Chondrocyte (in vitro differentiated cells): Measurements from ENCODE around the gene ATP2C1. TPM values are rescaled to one million over a fixed set of nuclear protein-coding genes. Genes with fewer than 3 reads are reported as not detected.

Source experiments
- DNase-seq: peaks from one replicate; pipeline ENCODE4 v3.0.0; 2021; ENCODE audit warnings: mixed read lengths, low spot score
- H3K27ac Mint-ChIP-seq: one replicate; pipeline ENCODE4 v1.8.0; 2021; ENCODE audit warnings: mild to moderate bottlenecking, moderate library complexity, mixed read lengths; ENCODE audit not compliant: unreplicated experiment
- H3K27me3 Mint-ChIP-seq: 2 replicates; pipeline ENCODE4 v1.8.0; 2021; ENCODE audit warnings: low read depth, mixed read lengths
- H3K36me3 Mint-ChIP-seq: 2 replicates; pipeline ENCODE4 v1.8.0; 2021; ENCODE audit warnings: low read depth, mixed read lengths
- H3K4me1 Mint-ChIP-seq: 2 replicates; pipeline ENCODE4 v1.8.0; 2021; ENCODE audit warnings: low read depth, mild to moderate bottlenecking, mixed read lengths
- H3K4me3 Mint-ChIP-seq: one replicate; pipeline ENCODE4 v1.8.0; 2021; ENCODE audit warnings: mild to moderate bottlenecking, moderate library complexity, mixed read lengths; ENCODE audit not compliant: unreplicated experiment
- H3K9me3 Mint-ChIP-seq: 2 replicates; pipeline ENCODE4 v1.8.0; 2021; ENCODE audit warnings: low read depth, mixed read lengths
- CTCF ChIP-seq: fragments of 200-600 bp; sonication (generic); IDR thresholded peaks from 2 replicates; pipeline ENCODE4 v1.5.0; 2021; ENCODE audit warnings: antibody characterized with exemption, mild to moderate bottlenecking, moderate library complexity
- total RNA-seq: library from RNA; stranded (reverse); gene quantifications from 3 replicates; pipeline ENCODE4 v1.2.1, GENCODE V29; 2021

ATP2C1 gene
- total RNA-seq, 1 donor from 2014 or later = 64.3 TPM

GRCh38 chr3:131047582-131047981 is 153.7 kb downstream of the ATP2C1 start:
- Mint-ChIP-seq H3K4me1 (no peaks in the 10 kb centered on the region), H3K4me3 (no peak overlapping the region), H3K36me3 (peaks cover 16% of the 10 kb centered on the region), H3K9me3 (peaks cover 21% of the 10 kb centered on the region), H3K27ac (no peak overlapping the region), H3K27me3 (no peaks in the 10 kb centered on the region)
- DNase-seq = no peak
- TF ChIP-seq CTCF = peak; percentile 14

- H3K4me1 Mint-ChIP-seq = no peaks in the 10 kb centered on the region
- no peak overlapping the region for H3K4me3 Mint-ChIP-seq
- no peaks in the 10 kb centered on the region for H3K27me3 Mint-ChIP-seq
- no peak for TF ChIP-seq CTCF
- peaks cover 14% of the 10 kb centered on the region for H3K36me3 Mint-ChIP-seq
- H3K27ac Mint-ChIP-seq = no peak overlapping the region
- peaks cover 21% of the 10 kb centered on the region for H3K9me3 Mint-ChIP-seq
- DNase-seq = no peak
Observed at GRCh38 chr3:131048030-131048429, 154.1 kb downstream of the ATP2C1 start.

GRCh38 chr3:131050001-131050400 is 156.1 kb downstream of the ATP2C1 start:
- Mint-ChIP-seq H3K4me3 (no peak overlapping the region), H3K4me1 (no peaks in the 10 kb centered on the region), H3K27me3 (no peaks in the 10 kb centered on the region), H3K36me3 (peaks cover 5% of the 10 kb centered on the region), H3K9me3 (peaks cover 7% of the 10 kb centered on the region), H3K27ac (no peak overlapping the region)
- DNase-seq = no peak
- no peak for TF ChIP-seq CTCF

- H3K4me3 Mint-ChIP-seq = no peak overlapping the region
- H3K27ac Mint-ChIP-seq = no peak overlapping the region
- TF ChIP-seq CTCF = peak; percentile 79
- no peaks in the 10 kb centered on the region for H3K9me3 Mint-ChIP-seq
- no peaks in the 10 kb centered on the region for H3K4me1 Mint-ChIP-seq
- peaks cover 2% of the 10 kb centered on the region for H3K36me3 Mint-ChIP-seq
- H3K27me3 Mint-ChIP-seq = no peaks in the 10 kb centered on the region
- DNase-seq = no peak
Observed at GRCh38 chr3:131053043-131053859, 159.4 kb downstream of the ATP2C1 start.

Other genes with a start within 250 kb of the ATP2C1 start
- gene PIK3R4, start 147.3 kb upstream of the ATP2C1 start, total RNA-seq = 16.9 to 28.0 TPM (median 17.7 TPM) in 3 replicates
- 5.4 to 6.6 TPM (median 6.5 TPM) in 3 replicates for gene ASTE1, start 132.7 kb downstream of the ATP2C1 start, total RNA-seq
- 4.4 to 7.5 TPM (median 5.9 TPM) in 3 replicates for gene NEK11, start 132.8 kb downstream of the ATP2C1 start, total RNA-seq